Breast epithelium (tissue), 4 donors: ENCODE results near the gene MFSD12. TPM values are rescaled to one million over a fixed set of nuclear protein-coding genes. Genes with fewer than 3 reads are reported as not detected.

ENCODE experiments used
- DNase-seq, 2 donors: peaks; one replicate each; pipeline ENCODE4 v3.0.0-alpha.2; 2019; ENCODE audit warnings: low spot score in 2 of 2
- H3K27ac ChIP-seq, 2 donors: fragments of 200-600 bp; sonication (generic) in 1 of 2; one replicate each; pipeline ENCODE4 v1.5.1; 2016 to 2019; ENCODE audit warnings: mild to moderate bottlenecking in 1 of 2
- H3K27me3 ChIP-seq, 2 donors: fragments of 200-600 bp; sonication (generic) in 1 of 2; one replicate each; pipeline versions ENCODE4 v1.5.1 to v1.6.0; 2017 to 2019; ENCODE audit warnings: control low read depth in 1 of 2, mild to moderate bottlenecking in 1 of 2
- H3K36me3 ChIP-seq: fragments of 200-600 bp; one replicate; pipeline ENCODE4 v1.5.1; 2019
- H3K4me1 ChIP-seq, 2 donors: fragments of 200-600 bp; sonication (generic); one replicate each; pipeline ENCODE4 v1.5.1; 2016 to 2019; ENCODE audit warnings: control low read depth in 1 of 2
- H3K4me3 ChIP-seq, 3 donors: fragments of 200-600 bp; sonication (generic); 1 replicate in 2 of 3; 2 replicates in 1 of 3; pipeline ENCODE4 v1.5.1; 2016 to 2019; ENCODE audit warnings: mild to moderate bottlenecking in 3 of 3, moderate library complexity in 2 of 3
- H3K9me3 ChIP-seq, 2 donors: fragments of 200-600 bp; sonication (generic) in 1 of 2; one replicate each; pipeline ENCODE4 v1.5.1; 2016 to 2019; ENCODE audit warnings: control low read depth in 1 of 2
- POLR2A ChIP-seq: fragments of 450-650 bp; IDR thresholded peaks from one replicate; pipeline ENCODE4 v1.6.1; 2016; ENCODE audit warnings: antibody characterized with exemption, mild to moderate bottlenecking, moderate library complexity
- POLR2AphosphoS5 ChIP-seq, 3 donors: sonication (generic); formaldehyde crosslinking; IDR thresholded peaks; one replicate each; pipeline ENCODE4 v1.6.1; 2017; ENCODE audit warnings: antibody characterized with exemption in 3 of 3
- intact Hi-C: fragments of 100-400 bp; cut with DNase I; formaldehyde crosslinking; loops from one replicate; pipeline ENCODE4 v1.15.1; 2023; ENCODE audit warnings: low total_unique reads
- total RNA-seq, 3 donors: library from RNA; depleted of rRNA; stranded (reverse); fragments of >200 nt; gene quantifications; one replicate each; pipeline ENCODE4 v1.1.0, GENCODE V29; 2016
- TF ChIP-seq, protein P1 (sequence below), 3 donors: fragments of 450-650 bp; IDR thresholded peaks; one replicate each; pipeline ENCODE4 v1.5.1; 2016 to 2017; ENCODE audit warnings: antibody characterized with exemption in 3 of 3, mild to moderate bottlenecking in 3 of 3, moderate library complexity in 3 of 3

MFSD12 gene
- total RNA-seq, 3 donors from 2014 or later, result 44.5 to 50.9 (median 44.9) TPM

DNA sequence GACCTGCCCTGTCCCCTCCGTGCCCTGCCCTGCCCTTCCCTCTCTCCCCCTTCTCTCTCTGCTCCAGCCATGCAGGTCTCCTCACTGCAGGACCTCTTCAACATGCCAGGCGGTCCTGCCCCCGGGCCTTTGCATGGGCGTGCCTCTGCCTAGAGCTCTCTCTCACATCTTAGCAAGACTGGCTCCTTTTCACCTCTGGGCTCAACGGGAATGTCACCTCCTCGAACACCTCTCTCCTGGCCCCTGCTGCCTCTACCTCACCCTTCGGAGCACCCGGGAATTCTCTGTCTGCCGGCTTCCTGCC is 5.6 kb downstream of the MFSD12 start:
- no peak overlapping the region for H3K4me3 ChIP-seq
- TF ChIP-seq, protein P1, sequence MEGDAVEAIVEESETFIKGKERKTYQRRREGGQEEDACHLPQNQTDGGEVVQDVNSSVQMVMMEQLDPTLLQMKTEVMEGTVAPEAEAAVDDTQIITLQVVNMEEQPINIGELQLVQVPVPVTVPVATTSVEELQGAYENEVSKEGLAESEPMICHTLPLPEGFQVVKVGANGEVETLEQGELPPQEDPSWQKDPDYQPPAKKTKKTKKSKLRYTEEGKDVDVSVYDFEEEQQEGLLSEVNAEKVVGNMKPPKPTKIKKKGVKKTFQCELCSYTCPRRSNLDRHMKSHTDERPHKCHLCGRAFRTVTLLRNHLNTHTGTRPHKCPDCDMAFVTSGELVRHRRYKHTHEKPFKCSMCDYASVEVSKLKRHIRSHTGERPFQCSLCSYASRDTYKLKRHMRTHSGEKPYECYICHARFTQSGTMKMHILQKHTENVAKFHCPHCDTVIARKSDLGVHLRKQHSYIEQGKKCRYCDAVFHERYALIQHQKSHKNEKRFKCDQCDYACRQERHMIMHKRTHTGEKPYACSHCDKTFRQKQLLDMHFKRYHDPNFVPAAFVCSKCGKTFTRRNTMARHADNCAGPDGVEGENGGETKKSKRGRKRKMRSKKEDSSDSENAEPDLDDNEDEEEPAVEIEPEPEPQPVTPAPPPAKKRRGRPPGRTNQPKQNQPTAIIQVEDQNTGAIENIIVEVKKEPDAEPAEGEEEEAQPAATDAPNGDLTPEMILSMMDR (IDR thresholded peaks at IDR 0.05), result no peak
- no peak for TF ChIP-seq POLR2AphosphoS5 (IDR thresholded peaks at IDR 0.05)
- TF ChIP-seq POLR2A, result no peak
- H3K36me3 ChIP-seq, result no peaks in the 10 kb centered on the region
- H3K27me3 ChIP-seq, result no peaks in the 10 kb centered on the region
- H3K27ac ChIP-seq, result no peak overlapping the region
- no peaks in the 10 kb centered on the region for H3K9me3 ChIP-seq
- H3K4me1 ChIP-seq, result peaks cover 0 to 14% of the 10 kb centered on the region in 2 donors
- DNase-seq, result no peak
- intact Hi-C loops, result loop anchor here (2.0 kb wide), 1 partner anchor 71 kb away; the partner anchor contains the start of gene SMIM24

- no peaks in the 10 kb centered on the region for H3K36me3 ChIP-seq
- H3K4me1 ChIP-seq, result peaks cover 0 to 9% of the 10 kb centered on the region in 2 donors
- DNase-seq, result no peak
- TF ChIP-seq, protein P1 (IDR thresholded peaks at IDR 0.05), result no peak
- TF ChIP-seq POLR2AphosphoS5 (IDR thresholded peaks at IDR 0.05) (no peak), POLR2A (no peak)
- H3K27ac ChIP-seq, result no peak overlapping the region
- no peaks in the 10 kb centered on the region for H3K9me3 ChIP-seq
- no peaks in the 10 kb centered on the region for H3K27me3 ChIP-seq
- no peak overlapping the region for H3K4me3 ChIP-seq
- intact Hi-C loops, result no loop called here
These were observed 6.2 kb downstream of the MFSD12 start for GRCh38 chr19:3550947-3551791.

- no peaks in the 10 kb centered on the region for H3K36me3 ChIP-seq
- no peaks in the 10 kb centered on the region for H3K9me3 ChIP-seq
- no peak overlapping the region for H3K27ac ChIP-seq
- DNase-seq, result no peak
- no peak for TF ChIP-seq POLR2A
- TF ChIP-seq POLR2AphosphoS5 (IDR thresholded peaks at IDR 0.05), result no peak
- TF ChIP-seq, protein P1 (IDR thresholded peaks at IDR 0.05), result no peak
- H3K4me1 ChIP-seq, result no peaks in the 10 kb centered on the region
- no peak overlapping the region for H3K4me3 ChIP-seq
- intact Hi-C loops, result loop anchor here (5.0 kb wide), 1 partner anchor 67 kb away; no protein-coding TSS in a partner anchor
- no peaks in the 10 kb centered on the region for H3K27me3 ChIP-seq
These were observed 7.6 kb downstream of the MFSD12 start for GRCh38 chr19:3549816-3550215.

DNA sequence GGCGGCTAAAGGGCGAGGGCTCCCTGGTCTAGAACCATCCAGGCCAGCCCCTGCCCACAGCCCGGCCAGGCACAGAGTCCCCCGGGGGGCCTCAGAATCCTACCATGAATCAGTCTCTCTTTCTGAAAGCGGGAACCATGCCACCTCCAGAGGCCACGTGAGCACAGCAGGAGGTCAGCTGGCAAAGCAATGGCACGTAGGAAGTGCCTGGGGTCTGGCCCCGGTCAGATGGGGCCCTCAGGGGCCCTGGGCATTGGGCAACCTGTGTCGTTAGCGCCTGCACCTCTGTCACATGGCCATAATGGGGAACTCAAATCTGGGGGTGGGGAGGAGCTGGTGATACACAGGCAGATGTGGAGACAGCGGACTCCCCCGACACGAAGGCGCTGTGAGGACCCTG is 8.8 kb downstream of the MFSD12 start:
- no peak for TF ChIP-seq POLR2AphosphoS5 (IDR thresholded peaks at IDR 0.05)
- TF ChIP-seq, protein P1 (IDR thresholded peaks at IDR 0.05), result no peak
- TF ChIP-seq POLR2A, result no peak
- intact Hi-C loops, result loop anchor here (5.0 kb wide), 1 partner anchor 69 kb away; no protein-coding TSS in a partner anchor

GRCh38 chr19:3547767-3548282 is 9.6 kb downstream of the MFSD12 start:
- no peak overlapping the region for H3K27ac ChIP-seq
- H3K4me3 ChIP-seq, result no peak overlapping the region
- no peaks in the 10 kb centered on the region for H3K4me1 ChIP-seq
- no peak for DNase-seq
- no peaks in the 10 kb centered on the region for H3K9me3 ChIP-seq
- H3K27me3 ChIP-seq, result no peaks in the 10 kb centered on the region
- intact Hi-C loops, result loop anchor here (5.0 kb wide), 1 partner anchor 69 kb away; no protein-coding TSS in a partner anchor
- H3K36me3 ChIP-seq, result no peaks in the 10 kb centered on the region
- TF ChIP-seq, protein P1 (IDR thresholded peaks at IDR 0.05), result no peak
- no peak for TF ChIP-seq POLR2AphosphoS5 (IDR thresholded peaks at IDR 0.05)
- no peak for TF ChIP-seq POLR2A

More for the DNA sequence above, 8.8 kb downstream of the MFSD12 start:
- H3K9me3 ChIP-seq, result no peaks in the 10 kb centered on the region
- H3K4me1 ChIP-seq, result no peaks in the 10 kb centered on the region
- no peak overlapping the region for H3K27ac ChIP-seq
- H3K36me3 ChIP-seq, result no peaks in the 10 kb centered on the region
- no peak for DNase-seq
- H3K27me3 ChIP-seq, result no peaks in the 10 kb centered on the region
- no peak overlapping the region for H3K4me3 ChIP-seq
